ENCODE measurements around the gene DCP1B.

DCP1B gene

DNA sequence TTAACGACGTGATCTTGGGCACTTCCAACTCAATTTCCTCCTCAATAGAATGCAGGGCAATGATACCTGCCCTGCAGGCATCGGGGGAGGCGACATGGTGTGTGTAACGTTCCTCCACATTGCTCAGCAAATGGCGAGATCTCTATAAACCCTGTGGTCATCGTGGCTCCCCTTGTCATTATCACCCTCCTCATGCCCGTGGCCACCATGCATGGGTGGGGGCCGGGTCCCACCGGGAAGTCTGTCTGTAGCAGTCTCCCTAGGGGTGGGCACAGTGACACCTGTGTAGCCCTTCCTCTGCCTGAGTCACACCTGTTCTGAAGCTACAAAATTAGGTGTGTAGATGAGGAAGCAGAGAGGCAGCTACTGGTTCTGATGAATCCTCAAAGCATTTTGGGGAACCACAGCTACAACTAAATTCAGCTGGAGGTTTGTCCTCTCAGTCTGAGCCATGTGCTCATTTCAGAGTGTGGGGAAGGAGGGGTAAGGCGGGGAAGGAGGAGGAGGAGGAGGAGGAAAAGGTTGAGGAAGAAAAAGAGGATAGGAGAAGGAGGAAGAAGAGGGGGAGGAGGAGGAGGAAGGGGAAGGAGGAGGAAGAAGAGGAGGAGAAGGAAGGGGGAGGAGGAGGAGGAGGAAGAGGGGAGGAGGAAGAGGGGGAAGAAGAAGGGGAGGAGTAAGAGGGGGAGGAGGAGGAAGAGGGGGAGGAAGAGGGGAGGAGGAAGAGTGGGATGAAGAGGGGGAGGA lies 74.8 kb downstream of the DCP1B start:
- no peak overlapping the region for H3K4me3 ChIP-seq (ENCODE audit: control insufficient read depth, low read depth, low read length)
- DNase-seq (ENCODE audit: low read depth): no peak
- TF ChIP-seq, protein P1, sequence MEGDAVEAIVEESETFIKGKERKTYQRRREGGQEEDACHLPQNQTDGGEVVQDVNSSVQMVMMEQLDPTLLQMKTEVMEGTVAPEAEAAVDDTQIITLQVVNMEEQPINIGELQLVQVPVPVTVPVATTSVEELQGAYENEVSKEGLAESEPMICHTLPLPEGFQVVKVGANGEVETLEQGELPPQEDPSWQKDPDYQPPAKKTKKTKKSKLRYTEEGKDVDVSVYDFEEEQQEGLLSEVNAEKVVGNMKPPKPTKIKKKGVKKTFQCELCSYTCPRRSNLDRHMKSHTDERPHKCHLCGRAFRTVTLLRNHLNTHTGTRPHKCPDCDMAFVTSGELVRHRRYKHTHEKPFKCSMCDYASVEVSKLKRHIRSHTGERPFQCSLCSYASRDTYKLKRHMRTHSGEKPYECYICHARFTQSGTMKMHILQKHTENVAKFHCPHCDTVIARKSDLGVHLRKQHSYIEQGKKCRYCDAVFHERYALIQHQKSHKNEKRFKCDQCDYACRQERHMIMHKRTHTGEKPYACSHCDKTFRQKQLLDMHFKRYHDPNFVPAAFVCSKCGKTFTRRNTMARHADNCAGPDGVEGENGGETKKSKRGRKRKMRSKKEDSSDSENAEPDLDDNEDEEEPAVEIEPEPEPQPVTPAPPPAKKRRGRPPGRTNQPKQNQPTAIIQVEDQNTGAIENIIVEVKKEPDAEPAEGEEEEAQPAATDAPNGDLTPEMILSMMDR (IDR thresholded peaks at IDR 0.05; ENCODE audit: control insufficient read depth, insufficient read depth, low read depth, low read length, missing control alignments): no peak

DNA sequence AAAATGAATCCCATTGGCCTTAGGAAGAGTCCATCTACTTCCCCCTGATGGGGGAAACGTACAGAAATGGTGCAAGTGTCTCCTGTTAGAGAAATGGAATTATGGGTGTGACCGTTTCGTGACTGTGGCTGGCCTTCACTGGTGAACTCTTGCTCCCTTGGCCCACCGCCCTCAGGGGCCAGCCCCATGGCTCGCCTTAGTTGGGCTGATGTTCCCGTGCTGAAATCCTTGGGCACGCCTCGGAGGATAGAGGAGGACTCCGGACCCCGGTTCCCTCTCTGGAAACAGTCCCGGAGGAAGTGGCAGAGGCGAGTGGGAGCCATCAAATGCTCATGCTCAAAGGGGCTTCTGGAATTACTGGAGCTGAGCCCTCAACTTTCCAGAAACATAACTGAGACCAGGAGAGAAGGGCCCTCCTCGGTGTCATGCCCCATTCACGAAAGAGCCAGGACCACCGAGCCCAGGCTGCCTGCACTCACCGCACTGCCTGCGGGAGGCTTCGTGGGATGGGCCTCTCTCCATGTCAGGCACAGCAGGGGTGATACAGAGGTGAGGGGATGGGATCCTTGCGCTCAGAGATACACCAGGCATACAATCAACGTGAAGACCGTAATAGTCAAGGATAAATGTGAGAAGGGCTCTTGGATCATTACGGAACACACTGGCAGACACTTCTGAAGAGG lies 75.7 kb downstream of the DCP1B start:
- no peak for DNase-seq (ENCODE audit: low read depth)
- TF ChIP-seq, protein P1 (IDR thresholded peaks at IDR 0.05; ENCODE audit: control insufficient read depth, insufficient read depth, low read depth, low read length, missing control alignments): no peak
- H3K4me3 ChIP-seq (ENCODE audit: control insufficient read depth, low read depth, low read length): no peak overlapping the region

DNA sequence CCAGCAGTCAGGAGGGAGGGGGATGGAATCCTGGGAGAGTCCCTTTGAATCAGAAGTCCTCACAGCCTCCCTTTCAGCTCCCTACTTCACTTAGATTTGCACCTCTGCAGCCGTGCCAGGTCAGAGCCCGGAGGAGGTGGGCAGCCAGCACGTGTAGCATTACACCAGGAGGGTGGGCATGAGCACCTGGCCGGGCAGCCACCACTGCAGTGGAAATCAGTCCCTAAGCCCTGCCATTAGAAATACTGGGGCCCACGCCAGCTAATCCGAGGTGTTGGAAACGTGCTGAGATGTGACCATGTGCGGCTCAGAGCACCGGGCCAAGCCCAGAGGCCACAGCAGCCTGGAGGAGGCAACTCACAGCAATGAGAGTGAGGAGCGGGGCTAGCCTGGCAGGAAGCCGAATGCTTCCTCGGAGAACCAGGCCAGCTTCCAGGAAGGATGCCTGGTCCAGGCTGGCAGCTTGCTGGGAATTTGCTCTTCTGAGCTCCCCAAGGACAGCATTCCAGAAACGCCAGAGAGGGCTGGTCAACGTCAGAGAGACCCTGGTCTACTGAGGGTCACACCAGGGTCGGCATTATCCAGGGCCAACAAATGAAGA lies 76.4 kb downstream of the DCP1B start:
- no peak for DNase-seq (ENCODE audit: low read depth)
- no peak overlapping the region for H3K4me3 ChIP-seq (ENCODE audit: control insufficient read depth, low read depth, low read length)
- TF ChIP-seq, protein P1 (IDR thresholded peaks at IDR 0.05; ENCODE audit: control insufficient read depth, insufficient read depth, low read depth, low read length, missing control alignments): no peak

DNA sequence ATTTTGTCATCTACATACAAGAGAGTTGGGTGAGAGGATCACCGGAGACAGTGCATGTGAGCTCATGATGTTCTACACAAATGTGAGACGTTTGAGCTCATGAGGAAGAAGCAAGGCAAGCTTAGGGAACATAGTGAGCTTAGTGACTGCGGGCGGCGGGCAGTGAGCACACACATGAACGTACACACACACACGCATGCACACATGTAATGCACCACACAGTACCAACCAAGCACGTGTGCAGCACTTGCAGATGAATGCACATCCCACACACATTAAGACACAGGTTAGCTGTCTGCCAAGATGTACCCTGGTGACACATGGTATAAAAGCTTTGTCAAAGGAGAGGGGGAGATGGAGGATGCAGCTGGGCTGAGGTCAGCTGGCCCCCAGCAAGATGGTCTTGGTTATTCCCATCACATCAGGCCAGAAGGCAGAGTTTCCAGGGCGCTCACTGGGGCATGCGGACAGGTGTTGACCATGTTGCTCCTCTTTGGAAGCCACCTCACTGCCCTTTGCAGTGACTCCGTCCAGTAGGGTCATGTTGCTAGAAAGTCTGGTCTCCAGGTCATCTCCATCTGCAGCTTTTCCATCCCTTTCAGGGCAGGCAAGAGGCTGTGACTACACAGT lies 77.1 kb downstream of the DCP1B start:
- TF ChIP-seq, protein P1 (IDR thresholded peaks at IDR 0.05; ENCODE audit: control insufficient read depth, insufficient read depth, low read depth, low read length, missing control alignments): no peak
- H3K4me3 ChIP-seq (ENCODE audit: control insufficient read depth, low read depth, low read length): no peak overlapping the region
- no peak for DNase-seq (ENCODE audit: low read depth)

DNA sequence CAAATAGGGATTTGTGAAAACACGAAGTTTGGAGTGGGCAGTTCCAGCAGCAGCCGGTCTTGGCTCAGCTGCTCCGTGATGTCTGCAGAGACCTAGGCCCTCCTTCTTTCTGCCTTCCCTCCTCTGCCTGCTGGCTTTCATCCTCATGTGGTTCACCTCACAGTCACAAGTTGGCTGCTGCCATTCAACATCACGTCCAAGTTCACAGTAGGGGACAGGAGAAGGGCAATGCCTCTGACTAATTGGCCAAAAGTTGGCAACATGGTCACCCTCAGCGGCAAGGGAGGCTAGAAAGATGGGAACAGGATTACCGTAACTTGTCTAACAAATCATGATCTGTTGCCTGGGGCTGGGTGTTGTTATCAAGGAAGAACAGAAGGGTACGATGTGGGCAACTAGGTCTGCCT lies 78.0 kb downstream of the DCP1B start:
- TF ChIP-seq, protein P1 (IDR thresholded peaks at IDR 0.05; ENCODE audit: control insufficient read depth, insufficient read depth, low read depth, low read length, missing control alignments): no peak
- no peak overlapping the region for H3K4me3 ChIP-seq (ENCODE audit: control insufficient read depth, low read depth, low read length)
- no peak for DNase-seq (ENCODE audit: low read depth)

DNA sequence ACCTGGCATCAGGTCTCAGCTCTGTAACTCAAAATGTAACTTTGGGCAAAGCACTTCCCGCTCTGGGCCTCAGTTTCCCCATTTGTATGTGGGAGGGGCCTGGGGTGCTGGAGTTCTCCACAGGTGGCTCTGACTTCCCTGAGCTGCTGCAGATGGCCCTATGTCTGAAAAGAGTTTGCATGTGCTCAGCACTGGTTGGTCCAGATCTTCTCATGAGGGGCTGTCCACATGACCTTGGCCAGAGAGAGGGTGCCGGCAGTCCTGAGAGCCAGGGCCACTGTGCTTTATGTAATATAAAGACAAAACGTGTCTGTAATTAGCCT lies 78.6 kb downstream of the DCP1B start:
- no peak overlapping the region for H3K4me3 ChIP-seq (ENCODE audit: control insufficient read depth, low read depth, low read length)
- TF ChIP-seq, protein P1 (IDR thresholded peaks at IDR 0.05; ENCODE audit: control insufficient read depth, insufficient read depth, low read depth, low read length, missing control alignments): no peak
- no peak for DNase-seq (ENCODE audit: low read depth)
